HepG2 (cell line): ENCODE results near the gene TMEM95. TPM values are rescaled to one million over a fixed set of nuclear protein-coding genes. Genes with fewer than 3 reads are reported as not detected.

Experiments
- ARID2 ChIP-seq: sonication (generic); formaldehyde crosslinking; IDR thresholded peaks from 2 replicates; pipeline ENCODE4 v1.8.1; 2022; ENCODE audit warnings: mild to moderate bottlenecking, missing genetic modification reagents, borderline replicate concordance
- GABPA ChIP-seq, 2 experiments: IDR thresholded peaks; 2 replicates each; pipeline ENCODE4 v1.6.1; 2011 to 2016; ENCODE audit warnings: low read depth in 2 of 2, low read length in 1 of 2, missing biosample characterization in 1 of 2, missing genetic modification characterization in 1 of 2
- GATAD1 ChIP-seq: IDR thresholded peaks from 2 replicates; pipeline ENCODE4 v1.6.1; 2016; ENCODE audit warnings: missing genetic modification reagents, missing compliant biosample characterization
- IRF2 ChIP-seq: IDR thresholded peaks from 2 replicates; pipeline ENCODE4 v1.6.1; 2018; ENCODE audit warnings: missing genetic modification reagents, missing compliant biosample characterization
- ISX ChIP-seq: sonication (generic); formaldehyde crosslinking; conservative IDR thresholded peaks from 2 replicates; pipeline ENCODE4 v1.5.0; 2020; ENCODE audit warnings: missing genetic modification reagents
- LCORL ChIP-seq, 2 experiments: fragments of 450-650 bp in 1 of 2; sonication (generic) in 1 of 2; formaldehyde crosslinking in 1 of 2; IDR thresholded peaks; 2 replicates each; pipeline versions ENCODE4 v1.5.0 to v1.6.1; 2017 to 2020; ENCODE audit warnings: antibody characterized with exemption in 1 of 2, missing genetic modification reagents in 1 of 2
- MATR3 ChIP-seq: sonication (generic); formaldehyde crosslinking; IDR thresholded peaks from 2 replicates; pipeline ENCODE4 v1.4.0; 2020; ENCODE audit warnings: missing genetic modification reagents
- RFX3 ChIP-seq: IDR thresholded peaks from 2 replicates; pipeline ENCODE4 v1.6.1; 2016; ENCODE audit warnings: missing biosample characterization, missing genetic modification reagents
- ZNF607 ChIP-seq: sonication (generic); formaldehyde crosslinking; IDR thresholded peaks from 2 replicates; pipeline ENCODE4 v1.5.1; 2020; ENCODE audit warnings: missing genetic modification reagents, mild to moderate bottlenecking, borderline replicate concordance
- polyA plus RNA-seq, 8 experiments: library from polyadenylated mRNA; depleted of rRNA in 3 of 8; stranded (reverse) in 7 of 8; unstranded in 1 of 8; fragments of >200 nt; fragmentation: Illumina TruSeq in 4 of 8; extraction: Trizol in 4 of 8; gene quantifications; 2 replicates each; pipeline versions ENCODE4 v1.2.1 to v1.2.3, GENCODE V29; 2011 to 2016; ENCODE audit warnings: low read depth in 4 of 8, missing spikeins in 1 of 8, mixed read lengths in 1 of 8; ENCODE audit not compliant: insufficient read depth in 1 of 8
- total RNA-seq, 5 experiments: library from RNA; depleted of rRNA; stranded (reverse); fragments of >200 nt; fragmentation: Illumina TruSeq; extraction: Trizol; gene quantifications; 2 replicates each; pipeline ENCODE4 v1.2.3, GENCODE V29; 2016; ENCODE audit warnings: low read depth in 1 of 5
- TF ChIP-seq, protein P1 (sequence below): sonication (generic); formaldehyde crosslinking; IDR thresholded peaks from 2 replicates; pipeline ENCODE4 v1.9.0; 2021; ENCODE audit warnings: mild to moderate bottlenecking, missing genetic modification reagents
- TF ChIP-seq, protein P2 (sequence below), 2 experiments: sonication (generic) in 1 of 2; formaldehyde crosslinking in 1 of 2; IDR thresholded peaks; 2 replicates each; pipeline versions ENCODE4 v1.4.0 to v1.6.1; 2016 to 2020; ENCODE audit warnings: borderline replicate concordance in 1 of 2, low read depth in 1 of 2, mild to moderate bottlenecking in 1 of 2, missing genetic modification reagents in 1 of 2
- TF ChIP-seq, protein P3 (sequence below): sonication (generic); formaldehyde crosslinking; IDR thresholded peaks from 2 replicates; pipeline ENCODE4 v1.8.0; 2022; ENCODE audit warnings: mild to moderate bottlenecking, missing genetic modification reagents, moderate library complexity
- TF ChIP-seq, protein P4 (sequence below): sonication (generic); formaldehyde crosslinking; IDR thresholded peaks from 2 replicates; pipeline ENCODE4 v1.4.0; 2020; ENCODE audit warnings: missing genetic modification reagents, borderline replicate concordance

The TMEM95 gene
- total and polyA plus RNA-seq, 2 of the 13 experiments (the other 11 are each of a cell fraction or from before 2014, with no cell fraction given), result not detected

DNA sequence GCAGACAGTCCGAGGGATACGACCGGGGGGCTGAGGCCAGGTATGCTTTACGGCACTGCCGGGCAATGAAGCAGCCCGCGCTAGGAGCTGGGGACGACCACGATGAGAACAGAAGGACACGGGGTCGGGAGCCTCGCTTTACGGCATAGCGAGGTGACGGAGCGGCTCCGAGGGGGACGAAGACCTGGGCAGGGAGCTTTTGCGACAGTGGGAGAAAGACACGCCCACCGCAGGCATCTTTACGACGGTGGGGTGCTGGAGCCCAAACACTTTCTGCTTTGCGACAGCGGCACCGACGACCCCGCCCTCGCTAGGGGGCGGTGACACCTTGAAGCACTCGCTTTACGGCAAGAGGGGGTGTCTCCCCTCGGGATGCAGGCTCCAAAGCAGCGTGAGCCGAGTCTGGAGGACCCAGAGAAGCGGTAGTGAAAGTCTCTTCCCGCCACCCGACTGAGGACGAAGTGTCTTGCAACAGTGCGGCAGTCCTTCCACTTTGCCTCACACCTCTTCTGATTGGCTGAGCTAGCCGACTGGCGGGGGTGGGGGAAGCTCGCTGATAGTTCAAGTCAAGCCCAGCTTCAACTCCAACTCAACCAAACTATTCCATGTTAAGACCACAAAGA is 25.5 kb upstream of the TMEM95 start (continued):
- TF ChIP-seq, protein P1, sequence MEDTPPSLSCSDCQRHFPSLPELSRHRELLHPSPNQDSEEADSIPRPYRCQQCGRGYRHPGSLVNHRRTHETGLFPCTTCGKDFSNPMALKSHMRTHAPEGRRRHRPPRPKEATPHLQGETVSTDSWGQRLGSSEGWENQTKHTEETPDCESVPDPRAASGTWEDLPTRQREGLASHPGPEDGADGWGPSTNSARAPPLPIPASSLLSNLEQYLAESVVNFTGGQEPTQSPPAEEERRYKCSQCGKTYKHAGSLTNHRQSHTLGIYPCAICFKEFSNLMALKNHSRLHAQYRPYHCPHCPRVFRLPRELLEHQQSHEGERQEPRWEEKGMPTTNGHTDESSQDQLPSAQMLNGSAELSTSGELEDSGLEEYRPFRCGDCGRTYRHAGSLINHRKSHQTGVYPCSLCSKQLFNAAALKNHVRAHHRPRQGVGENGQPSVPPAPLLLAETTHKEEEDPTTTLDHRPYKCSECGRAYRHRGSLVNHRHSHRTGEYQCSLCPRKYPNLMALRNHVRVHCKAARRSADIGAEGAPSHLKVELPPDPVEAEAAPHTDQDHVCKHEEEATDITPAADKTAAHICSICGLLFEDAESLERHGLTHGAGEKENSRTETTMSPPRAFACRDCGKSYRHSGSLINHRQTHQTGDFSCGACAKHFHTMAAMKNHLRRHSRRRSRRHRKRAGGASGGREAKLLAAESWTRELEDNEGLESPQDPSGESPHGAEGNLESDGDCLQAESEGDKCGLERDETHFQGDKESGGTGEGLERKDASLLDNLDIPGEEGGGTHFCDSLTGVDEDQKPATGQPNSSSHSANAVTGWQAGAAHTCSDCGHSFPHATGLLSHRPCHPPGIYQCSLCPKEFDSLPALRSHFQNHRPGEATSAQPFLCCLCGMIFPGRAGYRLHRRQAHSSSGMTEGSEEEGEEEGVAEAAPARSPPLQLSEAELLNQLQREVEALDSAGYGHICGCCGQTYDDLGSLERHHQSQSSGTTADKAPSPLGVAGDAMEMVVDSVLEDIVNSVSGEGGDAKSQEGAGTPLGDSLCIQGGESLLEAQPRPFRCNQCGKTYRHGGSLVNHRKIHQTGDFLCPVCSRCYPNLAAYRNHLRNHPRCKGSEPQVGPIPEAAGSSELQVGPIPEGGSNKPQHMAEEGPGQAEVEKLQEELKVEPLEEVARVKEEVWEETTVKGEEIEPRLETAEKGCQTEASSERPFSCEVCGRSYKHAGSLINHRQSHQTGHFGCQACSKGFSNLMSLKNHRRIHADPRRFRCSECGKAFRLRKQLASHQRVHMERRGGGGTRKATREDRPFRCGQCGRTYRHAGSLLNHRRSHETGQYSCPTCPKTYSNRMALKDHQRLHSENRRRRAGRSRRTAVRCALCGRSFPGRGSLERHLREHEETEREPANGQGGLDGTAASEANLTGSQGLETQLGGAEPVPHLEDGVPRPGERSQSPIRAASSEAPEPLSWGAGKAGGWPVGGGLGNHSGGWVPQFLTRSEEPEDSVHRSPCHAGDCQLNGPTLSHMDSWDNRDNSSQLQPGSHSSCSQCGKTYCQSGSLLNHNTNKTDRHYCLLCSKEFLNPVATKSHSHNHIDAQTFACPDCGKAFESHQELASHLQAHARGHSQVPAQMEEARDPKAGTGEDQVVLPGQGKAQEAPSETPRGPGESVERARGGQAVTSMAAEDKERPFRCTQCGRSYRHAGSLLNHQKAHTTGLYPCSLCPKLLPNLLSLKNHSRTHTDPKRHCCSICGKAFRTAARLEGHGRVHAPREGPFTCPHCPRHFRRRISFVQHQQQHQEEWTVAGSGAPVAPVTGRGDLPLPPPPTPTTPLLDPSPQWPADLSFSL, result no peak
- TF ChIP-seq, protein P2, sequence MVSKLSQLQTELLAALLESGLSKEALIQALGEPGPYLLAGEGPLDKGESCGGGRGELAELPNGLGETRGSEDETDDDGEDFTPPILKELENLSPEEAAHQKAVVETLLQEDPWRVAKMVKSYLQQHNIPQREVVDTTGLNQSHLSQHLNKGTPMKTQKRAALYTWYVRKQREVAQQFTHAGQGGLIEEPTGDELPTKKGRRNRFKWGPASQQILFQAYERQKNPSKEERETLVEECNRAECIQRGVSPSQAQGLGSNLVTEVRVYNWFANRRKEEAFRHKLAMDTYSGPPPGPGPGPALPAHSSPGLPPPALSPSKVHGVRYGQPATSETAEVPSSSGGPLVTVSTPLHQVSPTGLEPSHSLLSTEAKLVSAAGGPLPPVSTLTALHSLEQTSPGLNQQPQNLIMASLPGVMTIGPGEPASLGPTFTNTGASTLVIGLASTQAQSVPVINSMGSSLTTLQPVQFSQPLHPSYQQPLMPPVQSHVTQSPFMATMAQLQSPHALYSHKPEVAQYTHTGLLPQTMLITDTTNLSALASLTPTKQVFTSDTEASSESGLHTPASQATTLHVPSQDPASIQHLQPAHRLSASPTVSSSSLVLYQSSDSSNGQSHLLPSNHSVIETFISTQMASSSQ (IDR thresholded peaks at IDR 0.05; ENCODE audit: low read depth), result no peak
- TF ChIP-seq, protein P2 (CRISPR knock-in tag; IDR thresholded peaks at IDR 0.05; ENCODE audit: borderline replicate concordance), result peak; percentile 68; the same call in 1 of the 2 replicates
- TF ChIP-seq ISX (CRISPR knock-in tag) (no peak), GATAD1 (CRISPR knock-in tag) (peak; percentile 91), GABPA (IDR thresholded peaks at IDR 0.05; ENCODE audit: low read depth, low read length) (peak; percentile 16; the same call in 1 of the 2 replicates), GABPA (CRISPR knock-in tag; IDR thresholded peaks at IDR 0.05; ENCODE audit: low read depth) (peak; percentile 80), ZNF607 (peak; percentile 63; the same call in 1 of the 2 replicates), IRF2 (CRISPR knock-in tag) (peak; percentile 73), MATR3 (CRISPR knock-in tag) (no peak), ARID2 (CRISPR knock-in tag) (no peak), LCORL (IDR thresholded peaks at IDR 0.05) (no peak), LCORL (CRISPR knock-in tag; IDR thresholded peaks at IDR 0.05) (no peak), RFX3 (peak; percentile 76)
- TF ChIP-seq, protein P3, sequence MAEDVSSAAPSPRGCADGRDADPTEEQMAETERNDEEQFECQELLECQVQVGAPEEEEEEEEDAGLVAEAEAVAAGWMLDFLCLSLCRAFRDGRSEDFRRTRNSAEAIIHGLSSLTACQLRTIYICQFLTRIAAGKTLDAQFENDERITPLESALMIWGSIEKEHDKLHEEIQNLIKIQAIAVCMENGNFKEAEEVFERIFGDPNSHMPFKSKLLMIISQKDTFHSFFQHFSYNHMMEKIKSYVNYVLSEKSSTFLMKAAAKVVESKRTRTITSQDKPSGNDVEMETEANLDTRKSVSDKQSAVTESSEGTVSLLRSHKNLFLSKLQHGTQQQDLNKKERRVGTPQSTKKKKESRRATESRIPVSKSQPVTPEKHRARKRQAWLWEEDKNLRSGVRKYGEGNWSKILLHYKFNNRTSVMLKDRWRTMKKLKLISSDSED (CRISPR knock-in tag), result no peak
- TF ChIP-seq, protein P4, sequence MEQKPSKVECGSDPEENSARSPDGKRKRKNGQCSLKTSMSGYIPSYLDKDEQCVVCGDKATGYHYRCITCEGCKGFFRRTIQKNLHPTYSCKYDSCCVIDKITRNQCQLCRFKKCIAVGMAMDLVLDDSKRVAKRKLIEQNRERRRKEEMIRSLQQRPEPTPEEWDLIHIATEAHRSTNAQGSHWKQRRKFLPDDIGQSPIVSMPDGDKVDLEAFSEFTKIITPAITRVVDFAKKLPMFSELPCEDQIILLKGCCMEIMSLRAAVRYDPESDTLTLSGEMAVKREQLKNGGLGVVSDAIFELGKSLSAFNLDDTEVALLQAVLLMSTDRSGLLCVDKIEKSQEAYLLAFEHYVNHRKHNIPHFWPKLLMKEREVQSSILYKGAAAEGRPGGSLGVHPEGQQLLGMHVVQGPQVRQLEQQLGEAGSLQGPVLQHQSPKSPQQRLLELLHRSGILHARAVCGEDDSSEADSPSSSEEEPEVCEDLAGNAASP (CRISPR knock-in tag), result no peak
